ENCODE measurements around the gene STAT5B.

Gene STAT5B

DNA sequence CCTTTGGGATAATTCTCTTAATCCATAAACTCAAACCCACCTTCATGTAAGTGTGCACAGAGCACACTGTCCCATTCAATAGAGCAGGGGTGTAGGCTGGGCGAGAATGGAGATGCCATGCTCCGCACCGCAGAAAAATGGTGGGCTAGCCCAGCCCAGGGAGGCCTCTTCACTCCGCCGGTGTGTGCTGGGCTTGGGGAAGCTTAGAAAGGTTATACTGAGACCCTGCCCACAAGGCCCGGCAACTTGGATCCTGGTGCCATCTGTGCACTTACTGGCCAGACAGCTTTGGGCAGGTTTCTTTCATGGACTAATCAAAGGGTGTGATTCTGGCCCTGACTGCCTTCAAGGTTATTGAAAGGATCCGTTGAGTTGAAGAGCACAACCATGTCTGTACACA is 8.4 kb upstream of the STAT5B start:
- Mint-ChIP-seq H3K4me1 (peaks cover 26% of the 10 kb centered on the region), H3K27me3 (no peaks in the 10 kb centered on the region), H3K9me3 (no peaks in the 10 kb centered on the region), H3K36me3 (no peaks in the 10 kb centered on the region), H3K27ac (no peak overlapping the region), H3K4me3 (no peak overlapping the region)
- DNase-seq (ENCODE audit: low spot score in 2 of 2) (no peak), ATAC-seq (ENCODE audit: low read depth) (no peak)

DNA sequence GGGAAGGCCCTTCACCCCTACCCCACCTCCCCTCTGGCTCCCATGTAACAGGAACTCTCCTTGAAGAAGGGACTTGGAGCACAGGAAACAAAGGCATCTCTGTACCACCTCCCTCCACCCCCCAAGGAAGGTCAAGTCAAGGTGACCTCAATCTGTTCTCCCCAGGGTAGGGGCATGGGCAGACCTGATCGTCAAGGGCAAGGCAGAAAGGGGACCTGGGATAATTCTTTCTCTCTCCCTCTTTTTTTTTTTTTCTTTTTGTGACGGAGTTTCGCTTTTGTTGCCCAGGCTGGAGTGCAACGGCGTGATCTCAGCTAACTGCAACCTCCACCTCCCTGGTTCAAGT is 7.8 kb upstream of the STAT5B start:
- Mint-ChIP-seq H3K36me3 (no peaks in the 10 kb centered on the region), H3K27me3 (no peaks in the 10 kb centered on the region), H3K27ac (no peak overlapping the region), H3K9me3 (no peaks in the 10 kb centered on the region), H3K4me3 (no peak overlapping the region), H3K4me1 (peaks cover 21% of the 10 kb centered on the region)
- DNase-seq (ENCODE audit: low spot score in 2 of 2) (no peak), ATAC-seq (ENCODE audit: low read depth) (no peak)

DNA sequence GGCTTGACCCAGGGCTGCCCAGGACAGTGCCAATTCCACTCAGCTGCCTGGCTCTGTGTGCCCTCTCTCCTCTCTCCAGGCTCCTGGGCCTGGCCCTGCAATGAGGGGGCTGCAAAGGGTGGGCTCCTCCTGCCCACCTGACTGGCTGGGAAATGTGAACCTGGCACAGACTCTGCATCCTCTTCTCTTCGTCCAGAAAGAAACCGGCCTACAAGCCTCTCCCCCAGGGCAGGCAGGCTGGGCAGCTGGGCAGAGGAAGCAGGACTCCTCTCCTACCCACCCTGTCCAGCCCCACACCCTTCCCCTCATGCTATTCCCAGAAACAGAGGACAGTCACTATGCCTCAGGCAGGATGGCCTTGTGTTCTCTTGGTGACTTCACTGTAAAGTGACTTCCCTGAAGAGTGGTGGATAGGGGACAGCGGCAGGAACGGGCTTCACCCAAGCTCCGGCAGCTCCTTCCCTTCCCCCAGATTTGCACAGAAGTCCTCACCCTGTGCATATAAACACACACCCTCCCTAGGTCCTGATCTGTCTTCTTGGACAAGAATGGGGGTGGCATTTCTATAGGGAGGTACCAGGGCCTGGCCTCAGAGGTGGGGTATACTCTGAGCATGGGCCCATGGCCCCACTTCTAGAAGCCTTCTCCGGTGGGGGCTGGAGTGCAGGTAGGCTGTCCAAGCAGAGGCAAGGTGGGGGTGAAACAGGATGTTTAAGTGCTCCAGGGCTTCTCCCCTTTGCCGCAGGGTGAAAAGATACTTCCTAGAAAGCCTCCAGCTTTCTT is 7.2 kb upstream of the STAT5B start:
- peaks cover 21% of the 10 kb centered on the region for H3K4me1 Mint-ChIP-seq
- H3K27ac Mint-ChIP-seq: no peak overlapping the region

DNA sequence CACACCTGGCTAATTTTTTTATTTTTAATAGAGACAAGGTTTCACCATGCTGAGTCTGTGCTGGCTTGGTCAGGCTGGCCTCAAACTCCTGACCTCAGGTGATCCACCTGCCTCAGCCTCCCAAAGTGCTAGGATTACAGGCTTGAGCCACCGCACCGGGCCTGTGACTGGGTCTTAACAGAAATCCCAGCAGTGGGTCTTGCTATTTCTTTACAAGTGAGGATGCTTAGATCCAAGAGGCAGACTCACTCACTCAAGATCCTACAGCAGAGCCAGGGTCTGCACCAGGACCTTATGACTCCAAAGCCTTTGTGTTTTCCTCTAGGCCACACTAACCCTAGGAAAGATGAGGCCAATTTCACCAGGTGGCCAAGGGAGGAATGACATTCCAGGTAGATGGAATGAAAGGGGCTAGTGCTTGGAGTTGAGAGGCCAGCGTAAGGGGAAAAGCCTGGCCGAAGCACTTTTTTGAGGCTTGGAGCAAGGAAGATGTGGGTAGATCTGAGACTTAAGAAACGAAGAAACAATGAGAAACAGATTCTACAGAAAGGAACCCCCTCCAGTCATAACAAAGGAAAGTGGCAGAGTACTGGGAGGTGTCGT is 6.4 kb upstream of the STAT5B start:
- no peak for DNase-seq (ENCODE audit: low spot score in 2 of 2)
- H3K36me3 Mint-ChIP-seq: no peaks in the 10 kb centered on the region
- ATAC-seq (ENCODE audit: low read depth): no peak
- H3K27ac Mint-ChIP-seq: no peak overlapping the region
- H3K4me3 Mint-ChIP-seq: no peak overlapping the region
- H3K9me3 Mint-ChIP-seq: no peaks in the 10 kb centered on the region
- H3K27me3 Mint-ChIP-seq: no peaks in the 10 kb centered on the region
- peaks cover 21% of the 10 kb centered on the region for H3K4me1 Mint-ChIP-seq

More for the DNA sequence above, 7.2 kb upstream of the STAT5B start:
- ATAC-seq (ENCODE audit: low read depth) (no peak), DNase-seq (ENCODE audit: low spot score in 2 of 2) (no peak)
- Mint-ChIP-seq H3K4me3 (no peak overlapping the region), H3K36me3 (no peaks in the 10 kb centered on the region), H3K27me3 (no peaks in the 10 kb centered on the region), H3K9me3 (no peaks in the 10 kb centered on the region)

DNA sequence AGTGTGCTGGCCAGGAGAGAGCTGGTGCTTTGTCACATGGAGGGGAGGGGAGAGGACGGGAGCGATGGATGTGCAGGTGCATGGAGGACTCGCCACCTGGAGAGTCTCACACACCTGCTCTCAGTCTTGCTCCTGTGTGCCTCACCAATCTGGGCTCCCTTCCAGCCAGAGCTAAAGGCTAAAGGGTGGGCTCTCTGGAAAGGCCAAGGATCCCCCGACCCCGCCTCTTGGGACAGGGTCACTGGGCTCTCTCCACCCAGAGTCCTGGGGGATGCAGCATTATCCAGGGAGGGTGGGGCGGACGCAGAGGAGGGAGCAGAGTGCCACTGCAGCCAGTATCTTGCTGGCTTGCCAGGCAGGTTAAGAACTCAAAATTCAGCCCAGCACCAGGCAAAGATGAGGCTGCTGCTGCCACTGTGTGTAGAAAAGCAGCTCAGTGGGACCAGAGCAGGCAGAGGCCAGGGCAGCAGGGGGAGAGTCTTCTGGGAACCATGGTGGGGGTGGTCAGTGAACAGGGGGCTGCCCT is 5.4 kb upstream of the STAT5B start:
- no peak overlapping the region for H3K27ac Mint-ChIP-seq
- H3K9me3 Mint-ChIP-seq: no peaks in the 10 kb centered on the region
- no peak for DNase-seq (ENCODE audit: low spot score in 2 of 2)
- no peak for ATAC-seq (ENCODE audit: low read depth)
- peaks cover 18% of the 10 kb centered on the region for H3K4me1 Mint-ChIP-seq
- H3K36me3 Mint-ChIP-seq: no peaks in the 10 kb centered on the region
- H3K4me3 Mint-ChIP-seq: no peak overlapping the region
- no peaks in the 10 kb centered on the region for H3K27me3 Mint-ChIP-seq

DNA sequence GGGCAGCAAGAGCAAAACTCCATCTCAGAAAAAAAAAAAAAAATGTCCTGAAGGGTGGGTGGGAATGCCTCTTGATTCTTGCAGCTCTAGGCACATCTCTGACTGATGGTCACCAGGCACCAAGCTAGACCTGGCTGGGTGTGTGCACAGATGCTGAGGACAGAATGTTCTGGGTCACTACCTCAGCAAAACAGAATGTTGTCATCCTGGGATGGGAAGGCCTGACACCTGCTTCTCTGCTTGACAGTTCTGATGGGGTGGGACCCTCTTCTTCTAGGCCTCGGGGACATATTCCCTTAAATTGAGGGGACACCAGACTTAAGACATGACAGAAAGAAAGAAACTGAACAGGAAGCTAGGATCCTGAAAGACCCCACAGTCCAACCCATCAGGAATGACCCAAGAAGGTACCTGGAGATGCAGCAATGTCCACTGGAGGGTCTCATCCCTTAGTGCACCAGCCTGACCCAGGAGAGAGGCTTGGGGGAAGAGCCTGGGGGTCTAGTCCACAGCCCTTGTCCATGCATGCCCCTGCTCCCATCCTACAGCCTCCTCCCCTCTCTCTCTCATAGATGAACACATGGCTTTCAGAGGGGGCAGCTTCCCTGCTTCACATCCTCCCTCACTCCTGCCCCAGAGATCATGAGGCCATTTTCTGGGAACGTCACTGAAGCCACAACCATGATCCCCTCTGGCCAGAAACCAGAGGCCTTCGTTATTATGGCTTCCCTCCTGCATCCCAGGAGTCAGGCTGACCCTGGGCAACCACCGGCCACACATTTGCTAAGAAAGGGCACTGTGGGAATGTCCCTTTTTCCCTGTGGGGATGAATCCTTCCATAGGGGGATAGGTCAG is 3.8 kb upstream of the STAT5B start:
- Mint-ChIP-seq H3K27me3 (no peaks in the 10 kb centered on the region), H3K4me1 (peaks cover 17% of the 10 kb centered on the region), H3K9me3 (no peaks in the 10 kb centered on the region), H3K36me3 (no peaks in the 10 kb centered on the region), H3K4me3 (no peak overlapping the region), H3K27ac (no peak overlapping the region)
- no peak for ATAC-seq (ENCODE audit: low read depth)
- DNase-seq (ENCODE audit: low spot score in 2 of 2): no peak

DNA sequence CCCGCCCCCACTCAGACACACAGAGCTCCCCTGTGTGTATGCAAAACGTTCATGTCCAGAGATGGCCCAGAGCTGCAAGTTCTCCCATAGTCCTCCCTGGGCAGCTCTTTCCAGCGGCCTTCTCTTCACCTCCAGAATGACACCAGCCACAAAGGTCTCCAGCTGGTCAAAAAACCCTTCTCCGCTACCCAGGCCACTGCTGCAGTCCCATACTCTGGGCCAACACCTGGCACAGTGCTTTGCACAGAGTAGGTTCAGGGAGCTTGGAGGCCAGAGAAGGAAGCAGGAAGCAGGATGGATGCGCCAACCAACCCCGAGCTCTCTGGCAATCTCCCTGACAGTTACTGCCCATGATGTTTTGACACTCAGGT is 1.1 kb upstream of the STAT5B start:
- no peak for ATAC-seq (ENCODE audit: low read depth)
- Mint-ChIP-seq H3K36me3 (no peaks in the 10 kb centered on the region), H3K4me1 (peaks cover 31% of the 10 kb centered on the region), H3K27ac (peak overlapping the region; percentile 87), H3K9me3 (no peaks in the 10 kb centered on the region), H3K27me3 (no peaks in the 10 kb centered on the region), H3K4me3 (peak overlapping the region; percentile 90)
- no peak for DNase-seq (ENCODE audit: low spot score in 2 of 2)

DNA sequence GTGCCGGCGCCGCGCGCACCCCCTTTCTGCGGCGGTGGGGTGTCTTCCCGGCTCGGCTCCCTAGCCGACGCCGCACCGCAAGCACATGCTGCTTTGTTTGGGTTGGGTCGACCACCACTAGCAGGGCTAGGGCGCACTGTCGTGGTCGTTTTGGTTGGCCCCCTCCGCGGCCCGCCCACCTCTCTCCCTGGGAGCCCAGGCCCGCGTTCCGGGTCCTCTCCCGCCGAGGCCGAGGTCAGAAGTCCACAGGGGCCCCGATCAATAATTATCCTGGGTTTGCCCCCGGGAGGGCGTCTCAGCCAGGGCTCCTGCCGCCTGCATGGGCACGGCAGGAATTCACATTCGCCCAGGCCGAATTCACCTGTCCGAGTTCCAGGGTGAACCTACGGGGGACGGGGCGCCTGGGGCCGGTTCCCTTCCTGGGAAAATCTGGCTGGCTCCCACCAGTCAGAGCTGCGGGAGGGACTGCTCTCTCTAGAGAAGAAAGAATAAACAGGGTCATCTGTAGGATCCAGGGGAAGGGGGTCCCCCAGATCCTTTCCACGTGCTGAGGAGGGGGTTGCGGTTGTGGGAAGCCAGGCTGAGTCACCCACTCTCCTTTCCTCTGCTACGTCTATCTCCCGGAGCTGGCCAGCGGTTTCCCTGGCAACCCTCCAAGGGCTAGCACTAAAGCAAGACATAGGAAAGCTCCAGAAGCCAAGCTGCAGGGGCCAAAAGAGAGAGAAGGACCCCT is 584 bp upstream of the STAT5B start:
- ATAC-seq (ENCODE audit: low read depth) (no peak), DNase-seq (ENCODE audit: low spot score in 2 of 2) (peak in 1 of 2 donors; percentile 16)
- Mint-ChIP-seq H3K27me3 (no peaks in the 10 kb centered on the region), H3K9me3 (no peaks in the 10 kb centered on the region), H3K27ac (peak overlapping the region; percentile 87), H3K4me1 (peaks cover 36% of the 10 kb centered on the region), H3K36me3 (no peaks in the 10 kb centered on the region), H3K4me3 (peak overlapping the region; percentile 90)

DNA sequence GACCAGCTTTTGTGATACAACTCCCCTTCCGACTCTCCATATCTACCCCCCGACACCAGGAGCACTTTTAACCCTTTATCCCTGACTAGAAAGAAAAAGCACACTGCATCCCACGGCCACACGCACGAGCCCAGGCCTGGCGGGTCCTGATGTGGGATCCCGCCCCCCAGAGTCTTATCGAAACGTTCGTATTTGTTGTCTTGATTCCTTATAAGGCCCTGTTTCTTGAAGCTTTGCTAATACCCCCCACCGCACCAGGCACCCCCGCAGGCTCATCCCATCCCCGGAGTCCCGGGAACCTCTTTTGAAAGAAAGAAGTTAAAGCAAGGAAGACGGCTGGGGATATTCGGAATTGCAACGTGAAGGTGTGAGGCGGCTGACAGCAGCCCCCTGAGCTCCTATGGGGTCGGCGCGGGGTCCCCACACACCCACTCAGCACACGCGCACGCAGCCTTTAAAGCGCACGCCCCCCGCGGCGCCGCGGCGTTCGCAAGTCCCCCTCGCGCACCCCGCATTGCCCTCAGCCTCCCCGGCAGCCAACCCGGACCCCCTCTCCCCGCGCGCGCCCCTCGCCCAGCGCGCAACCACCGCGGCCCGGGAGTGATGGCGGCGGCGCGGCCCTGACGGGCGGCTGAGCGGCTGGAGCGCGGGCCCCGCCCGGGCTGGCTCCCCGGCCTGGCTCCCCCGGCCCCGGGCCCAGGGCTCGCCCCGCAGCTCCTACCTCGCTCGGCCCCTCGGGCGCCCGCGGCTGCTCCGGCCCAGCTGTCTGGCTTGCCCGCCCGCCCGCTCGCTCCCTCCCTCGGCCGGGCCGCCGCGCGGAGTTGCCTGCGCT is 448 bp downstream of the STAT5B start:
- H3K36me3 Mint-ChIP-seq: no peaks in the 10 kb centered on the region

DNA sequence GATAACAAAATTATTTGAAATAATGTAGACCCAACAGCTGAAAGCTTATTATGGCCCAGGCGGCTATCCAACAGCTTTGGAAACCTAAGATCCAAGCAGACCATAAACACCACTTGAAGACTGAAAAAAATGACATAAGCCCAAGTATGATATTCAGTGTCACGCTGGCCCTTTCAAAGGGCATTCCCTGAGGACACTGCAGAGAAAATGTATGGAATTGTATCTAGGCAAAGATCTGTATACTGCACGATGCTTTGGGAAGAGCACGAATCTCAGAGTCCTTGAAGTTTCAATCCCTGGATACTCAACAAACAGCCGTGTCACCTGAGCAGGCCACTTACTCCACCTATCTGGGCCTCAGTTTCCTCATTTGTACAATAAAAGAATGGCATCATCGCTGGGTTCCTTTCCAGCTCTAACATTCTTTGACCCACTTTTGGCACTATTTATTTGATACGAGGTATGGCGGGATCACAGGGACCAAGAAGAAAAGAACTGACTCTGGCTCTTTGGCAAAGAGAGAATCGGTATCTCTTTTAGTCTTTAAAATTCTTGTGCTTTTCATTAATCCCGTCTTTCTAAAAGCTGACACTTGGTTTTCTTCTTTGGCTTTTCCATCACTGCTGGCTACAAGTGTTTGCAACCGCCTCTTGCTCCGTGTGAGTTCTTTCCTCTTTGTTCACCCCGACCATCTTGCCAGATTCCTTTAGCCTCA is 1.2 kb downstream of the STAT5B start:
- Mint-ChIP-seq H3K4me1 (peaks cover 46% of the 10 kb centered on the region), H3K27ac (peak overlapping the region; percentile 86), H3K9me3 (no peaks in the 10 kb centered on the region), H3K36me3 (no peaks in the 10 kb centered on the region), H3K4me3 (peak overlapping the region; percentile 91), H3K27me3 (no peaks in the 10 kb centered on the region)
- DNase-seq (ENCODE audit: low spot score in 2 of 2): no peak
- ATAC-seq (ENCODE audit: low read depth): no peak

More for the DNA sequence above, 448 bp downstream of the STAT5B start:
- DNase-seq (ENCODE audit: low spot score in 2 of 2): no peak
- Mint-ChIP-seq H3K27ac (peak overlapping the region; percentile 86), H3K9me3 (no peaks in the 10 kb centered on the region), H3K4me3 (peak overlapping the region; percentile 91), H3K27me3 (no peaks in the 10 kb centered on the region), H3K4me1 (peaks cover 44% of the 10 kb centered on the region)
- peak; percentile 67 for ATAC-seq (ENCODE audit: low read depth)

DNA sequence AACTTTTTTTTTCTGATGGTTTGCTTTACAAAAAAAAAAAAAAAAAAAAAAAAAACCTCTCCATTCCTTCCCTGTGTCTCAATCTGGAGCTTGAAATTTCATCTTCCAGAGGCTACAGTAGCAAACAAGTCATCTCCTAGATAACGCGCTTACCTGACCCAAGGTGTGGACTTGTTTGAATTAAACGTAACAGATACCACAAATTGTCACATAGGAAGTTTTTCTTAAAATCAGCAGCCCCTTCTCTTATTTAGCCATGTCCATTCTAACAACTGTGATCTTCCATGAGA is 2.0 kb downstream of the STAT5B start:
- peaks cover 46% of the 10 kb centered on the region for H3K4me1 Mint-ChIP-seq
- DNase-seq (ENCODE audit: low spot score in 2 of 2) (no peak), ATAC-seq (ENCODE audit: low read depth) (no peak)
- no peaks in the 10 kb centered on the region for H3K27me3 Mint-ChIP-seq
- peak overlapping the region; percentile 58 for H3K27ac Mint-ChIP-seq
- H3K4me3 Mint-ChIP-seq: peak overlapping the region; percentile 91
- no peaks in the 10 kb centered on the region for H3K9me3 Mint-ChIP-seq
- no peaks in the 10 kb centered on the region for H3K36me3 Mint-ChIP-seq

DNA sequence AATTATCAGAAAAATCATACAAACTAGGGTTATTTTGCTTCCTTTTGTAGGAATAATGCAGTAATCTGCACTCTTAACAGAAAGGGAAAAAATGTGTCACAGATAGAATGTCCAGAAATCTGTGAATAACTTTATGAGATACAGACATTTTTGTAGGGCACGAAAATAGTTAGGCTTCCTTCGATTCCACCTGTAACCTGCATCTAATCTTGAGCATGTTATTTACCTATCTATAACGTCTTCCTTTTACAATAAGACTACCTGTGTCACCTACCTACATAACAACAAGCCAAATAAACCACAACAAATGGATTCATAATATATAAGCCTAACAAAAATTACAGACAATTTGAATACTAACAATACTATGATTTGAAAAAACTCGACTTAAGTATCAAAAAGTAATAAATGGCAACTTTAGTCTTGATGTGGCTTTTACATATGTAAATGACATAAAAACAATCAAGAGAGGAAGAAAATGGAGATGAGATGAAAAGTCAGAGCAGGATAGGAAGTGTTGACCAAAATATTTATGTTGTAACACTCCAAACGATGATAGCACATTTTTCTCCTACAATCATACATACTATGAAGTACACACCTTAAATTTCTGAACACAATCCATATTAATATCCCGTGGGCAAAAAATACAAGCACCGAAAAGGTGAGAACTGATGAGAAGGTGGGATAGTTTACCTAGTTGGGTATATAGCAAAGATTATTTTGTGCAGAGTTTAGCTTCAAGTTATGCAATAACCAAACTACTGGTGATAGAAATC is 2.5 kb downstream of the STAT5B start:
- Mint-ChIP-seq H3K4me1 (peaks cover 46% of the 10 kb centered on the region), H3K36me3 (no peaks in the 10 kb centered on the region), H3K4me3 (peak overlapping the region; percentile 50), H3K9me3 (no peaks in the 10 kb centered on the region), H3K27ac (peak overlapping the region; percentile 58), H3K27me3 (no peaks in the 10 kb centered on the region)
- DNase-seq (ENCODE audit: low spot score in 2 of 2) (no peak), ATAC-seq (ENCODE audit: low read depth) (no peak)
